Uterus (tissue), 4 donors: Measurements from ENCODE around the gene ASPSCR1. TPM values are rescaled to one million over a fixed set of nuclear protein-coding genes. Genes with fewer than 3 reads are reported as not detected.

Experiments
- DNase-seq, 2 donors: peaks; one replicate each; pipeline ENCODE4 v3.0.0-alpha.2; 2019 to 2020
- H3K27ac ChIP-seq, 2 donors: fragments of 200-600 bp; sonication (generic); 1 replicate in 1 of 2; 2 replicates in 1 of 2; pipeline ENCODE4 v1.5.1; 2016 to 2018
- H3K27me3 ChIP-seq, 2 donors: fragments of 200-600 bp; sonication (generic); one replicate each; pipeline ENCODE4 v1.5.1; 2018 to 2019; ENCODE audit warnings: control low read depth in 1 of 2
- H3K36me3 ChIP-seq, 2 donors: fragments of 200-600 bp; sonication (generic); one replicate each; pipeline ENCODE4 v1.5.1; 2019; ENCODE audit warnings: control low read depth in 1 of 2
- H3K4me1 ChIP-seq, 2 donors: fragments of 200-600 bp; sonication (generic); one replicate each; pipeline ENCODE4 v1.5.1; 2018 to 2019; ENCODE audit warnings: control low read depth in 1 of 2
- H3K4me3 ChIP-seq, 2 donors: fragments of 200-600 bp; sonication (generic); 1 replicate in 1 of 2; 2 replicates in 1 of 2; pipeline ENCODE4 v1.5.1; 2018 to 2019; ENCODE audit warnings: mild to moderate bottlenecking in 1 of 2
- H3K9me3 ChIP-seq, 2 donors: fragments of 200-600 bp; sonication (generic); one replicate each; pipeline ENCODE4 v1.5.1; 2019; ENCODE audit warnings: control low read depth in 1 of 2
- POLR2A ChIP-seq, 2 donors: fragments of 450-650 bp; IDR thresholded peaks; one replicate each; pipeline ENCODE4 v1.6.1; 2016; ENCODE audit warnings: antibody characterized with exemption in 2 of 2, mild to moderate bottlenecking in 1 of 2, moderate library complexity in 1 of 2
- intact Hi-C: fragments of 100-400 bp; cut with DNase I; formaldehyde crosslinking; loops from one replicate; pipeline ENCODE4 v1.15.1; 2023; ENCODE audit warnings: low total_unique reads
- total RNA-seq, 4 donors: library from RNA; depleted of rRNA in 3 of 4; stranded (reverse); fragments of >200 nt in 3 of 4; gene quantifications; one replicate each; pipeline versions ENCODE4 v1.1.0 to v1.2.4, GENCODE V29; 2014 to 2023
- TF ChIP-seq, protein P1 (sequence below), 4 experiments: fragments of 200-600 bp in 2 of 4; fragments of 450-650 bp in 2 of 4; sonication (generic) in 2 of 4; IDR thresholded peaks; one replicate each; pipeline ENCODE4 v1.5.1; 2016 to 2019; ENCODE audit warnings: antibody characterized with exemption in 4 of 4, mild to moderate bottlenecking in 2 of 4, moderate library complexity in 1 of 4
- donor health status: DM: yes; HTN: yes; CAD: no.

Gene ASPSCR1
- total RNA-seq, 4 donors from 2014 or later, result 3.5 to 34.2 (median 13.6) TPM

DNA sequence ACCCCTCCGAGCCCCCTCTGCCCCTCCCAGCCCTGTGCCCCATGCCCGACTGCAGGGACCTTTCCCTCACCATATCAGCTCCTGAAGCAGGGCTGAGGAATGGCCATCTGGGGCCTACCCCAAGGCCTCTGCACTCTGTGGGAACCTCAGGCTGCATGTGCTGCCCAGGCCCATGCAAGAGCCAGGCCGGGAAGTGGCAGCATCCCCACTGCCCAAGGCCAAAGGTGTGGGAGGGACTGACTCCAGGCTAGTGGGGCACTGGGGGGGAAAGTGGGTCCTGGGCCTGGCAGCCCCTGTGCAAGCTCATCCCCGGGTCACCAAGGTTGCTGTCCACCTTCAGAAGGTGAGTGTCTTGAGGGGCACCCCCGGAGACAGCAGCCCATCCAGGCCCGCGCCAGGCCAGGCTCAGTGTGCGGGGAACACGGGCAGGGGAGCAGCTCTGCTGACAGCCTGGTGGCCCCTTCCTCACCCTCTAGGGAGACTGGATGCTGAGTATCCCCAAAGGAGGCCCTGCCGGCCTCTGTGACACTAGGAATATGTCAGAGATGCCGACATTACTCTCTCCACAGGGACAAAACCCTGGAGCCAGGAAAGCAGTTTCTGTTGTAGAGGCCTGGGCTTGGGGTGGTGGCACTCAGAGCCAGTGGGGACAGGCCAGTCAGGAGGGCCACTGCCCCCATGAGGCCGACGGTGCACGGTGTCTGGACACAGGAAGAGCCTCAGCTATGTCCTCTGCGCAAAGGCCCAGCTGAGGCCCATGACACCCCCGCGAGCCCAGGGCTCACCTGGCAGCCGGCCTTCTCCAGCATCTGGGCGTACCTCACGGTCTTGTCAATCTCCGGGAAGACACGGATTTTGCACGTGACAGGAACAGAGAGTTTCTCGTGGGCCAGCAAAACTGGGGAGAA is 84.9 kb downstream of the ASPSCR1 start:
- no peak for DNase-seq
- H3K36me3 ChIP-seq, result no peaks in the 10 kb centered on the region
- no peaks in the 10 kb centered on the region for H3K27me3 ChIP-seq
- no peak for TF ChIP-seq POLR2A (IDR thresholded peaks at IDR 0.05)
- TF ChIP-seq, protein P1, sequence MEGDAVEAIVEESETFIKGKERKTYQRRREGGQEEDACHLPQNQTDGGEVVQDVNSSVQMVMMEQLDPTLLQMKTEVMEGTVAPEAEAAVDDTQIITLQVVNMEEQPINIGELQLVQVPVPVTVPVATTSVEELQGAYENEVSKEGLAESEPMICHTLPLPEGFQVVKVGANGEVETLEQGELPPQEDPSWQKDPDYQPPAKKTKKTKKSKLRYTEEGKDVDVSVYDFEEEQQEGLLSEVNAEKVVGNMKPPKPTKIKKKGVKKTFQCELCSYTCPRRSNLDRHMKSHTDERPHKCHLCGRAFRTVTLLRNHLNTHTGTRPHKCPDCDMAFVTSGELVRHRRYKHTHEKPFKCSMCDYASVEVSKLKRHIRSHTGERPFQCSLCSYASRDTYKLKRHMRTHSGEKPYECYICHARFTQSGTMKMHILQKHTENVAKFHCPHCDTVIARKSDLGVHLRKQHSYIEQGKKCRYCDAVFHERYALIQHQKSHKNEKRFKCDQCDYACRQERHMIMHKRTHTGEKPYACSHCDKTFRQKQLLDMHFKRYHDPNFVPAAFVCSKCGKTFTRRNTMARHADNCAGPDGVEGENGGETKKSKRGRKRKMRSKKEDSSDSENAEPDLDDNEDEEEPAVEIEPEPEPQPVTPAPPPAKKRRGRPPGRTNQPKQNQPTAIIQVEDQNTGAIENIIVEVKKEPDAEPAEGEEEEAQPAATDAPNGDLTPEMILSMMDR (IDR thresholded peaks at IDR 0.05), result no peak
- H3K27ac ChIP-seq, result no peak overlapping the region
- no peaks in the 10 kb centered on the region for H3K9me3 ChIP-seq
- no peak overlapping the region for H3K4me3 ChIP-seq
- intact Hi-C loops, result no loop called here
- peaks cover 0 to 10% of the 10 kb centered on the region in 2 donors for H3K4me1 ChIP-seq

DNA sequence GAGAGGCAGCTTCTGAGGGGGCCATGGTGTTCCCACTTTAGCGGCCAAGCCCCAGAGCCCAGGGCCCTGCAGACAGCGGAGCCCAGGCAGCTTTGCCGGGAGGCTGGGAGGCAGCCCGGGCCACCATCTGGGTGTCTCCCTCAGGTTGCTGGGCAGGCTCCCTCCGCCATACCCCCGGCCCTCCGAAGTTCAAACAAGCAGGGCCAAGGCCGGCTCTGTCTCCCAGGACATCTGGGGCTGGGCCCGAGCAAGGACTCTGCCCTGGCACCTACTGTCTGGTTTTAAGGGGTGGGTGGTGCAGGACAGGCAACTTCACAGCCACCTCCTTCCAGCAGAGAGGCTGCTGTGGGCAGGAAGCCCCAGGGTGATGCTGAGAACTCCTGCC is 85.5 kb downstream of the ASPSCR1 start:
- H3K4me3 ChIP-seq, result no peak overlapping the region
- DNase-seq, result no peak
- H3K36me3 ChIP-seq, result no peaks in the 10 kb centered on the region
- no peaks in the 10 kb centered on the region for H3K27me3 ChIP-seq
- TF ChIP-seq, protein P1 (IDR thresholded peaks at IDR 0.05), result no peak
- TF ChIP-seq POLR2A (IDR thresholded peaks at IDR 0.05), result no peak
- intact Hi-C loops, result no loop called here
- no peak overlapping the region for H3K27ac ChIP-seq
- peaks cover 0 to 10% of the 10 kb centered on the region in 2 donors for H3K4me1 ChIP-seq
- H3K9me3 ChIP-seq, result no peaks in the 10 kb centered on the region

- intact Hi-C loops, result no loop called here
- no peak for DNase-seq
- no peak for TF ChIP-seq POLR2A (IDR thresholded peaks at IDR 0.05)
- TF ChIP-seq, protein P1 (IDR thresholded peaks at IDR 0.05), result no peak
- no peak overlapping the region for H3K4me3 ChIP-seq
- no peak overlapping the region for H3K27ac ChIP-seq
- no peaks in the 10 kb centered on the region for H3K36me3 ChIP-seq
- no peaks in the 10 kb centered on the region for H3K9me3 ChIP-seq
- H3K27me3 ChIP-seq, result no peaks in the 10 kb centered on the region
- peaks cover 0 to 10% of the 10 kb centered on the region in 2 donors for H3K4me1 ChIP-seq
Measured at GRCh38 chr17:82063424-82064415, 86.3 kb downstream of the ASPSCR1 start.

DNA sequence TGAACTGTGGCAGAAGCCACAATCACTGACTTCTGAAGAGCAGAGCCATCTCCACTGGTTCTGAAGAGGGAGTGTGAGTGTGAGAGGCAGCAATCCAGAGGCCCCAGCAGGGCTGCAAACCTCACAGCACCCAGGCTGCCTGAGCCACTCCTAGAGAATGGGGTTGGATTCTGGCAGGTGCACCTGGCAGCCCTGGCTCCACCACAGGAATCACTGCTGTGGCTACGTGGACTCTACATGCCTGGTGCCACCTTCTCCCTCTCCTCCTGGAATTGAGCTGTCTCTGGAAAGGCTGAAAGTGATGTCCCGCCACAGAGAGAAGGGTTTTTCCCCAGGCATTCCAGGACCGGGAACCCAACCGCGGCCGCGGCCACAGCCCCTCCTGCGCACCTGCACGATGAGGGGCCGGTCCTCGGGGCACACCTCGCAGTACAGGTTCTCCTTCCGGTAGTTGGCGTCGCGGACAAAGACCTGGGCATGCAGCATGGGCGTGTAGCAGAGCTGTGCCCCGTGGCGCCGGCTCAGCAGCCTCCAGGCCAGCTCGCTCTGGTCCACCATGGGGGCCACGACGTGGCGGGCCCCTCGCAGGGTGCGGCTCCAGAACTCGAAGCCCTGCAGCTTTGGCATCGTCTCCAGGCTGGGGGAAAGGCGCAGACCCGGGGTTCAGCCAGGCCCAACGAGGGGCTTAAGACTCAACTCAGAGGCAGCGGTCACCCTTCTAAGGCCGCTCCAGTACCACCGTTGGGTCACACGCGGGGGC is 87.2 kb downstream of the ASPSCR1 start:
- Histone ChIP-seq H3K27ac (peak overlapping the region; percentile 88 to 92), H3K27me3 (no peaks in the 10 kb centered on the region), H3K4me1 (peaks cover 0 to 10% of the 10 kb centered on the region in 2 donors), H3K9me3 (no peaks in the 10 kb centered on the region), H3K36me3 (no peaks in the 10 kb centered on the region), H3K4me3 (peak overlapping the region; percentile 69 to 75)
- DNase-seq, result no peak
- intact Hi-C loops, result no loop called here
- TF ChIP-seq, protein P1 (IDR thresholded peaks at IDR 0.05), result no peak
- TF ChIP-seq POLR2A (IDR thresholded peaks at IDR 0.05), result no peak
